OCI-LY3 (cell line): Measurements from ENCODE around the gene CLTB.

ENCODE experiments used
- EZH2phosphoT487 ChIP-seq: fragments of 200-600 bp; shearing (Covaris generic); IDR thresholded peaks from 2 replicates; pipeline ENCODE4 v1.6.1; 2018; ENCODE audit warnings: antibody characterized with exemption, mixed run types, low read depth
- TF ChIP-seq, protein P1 (sequence below): fragments of 200-600, 300-600 bp; sonication (generic); IDR thresholded peaks from 2 replicates; pipeline ENCODE4 v1.5.1; 2014; ENCODE audit warnings: antibody characterized with exemption, low read length, low read depth

DNA sequence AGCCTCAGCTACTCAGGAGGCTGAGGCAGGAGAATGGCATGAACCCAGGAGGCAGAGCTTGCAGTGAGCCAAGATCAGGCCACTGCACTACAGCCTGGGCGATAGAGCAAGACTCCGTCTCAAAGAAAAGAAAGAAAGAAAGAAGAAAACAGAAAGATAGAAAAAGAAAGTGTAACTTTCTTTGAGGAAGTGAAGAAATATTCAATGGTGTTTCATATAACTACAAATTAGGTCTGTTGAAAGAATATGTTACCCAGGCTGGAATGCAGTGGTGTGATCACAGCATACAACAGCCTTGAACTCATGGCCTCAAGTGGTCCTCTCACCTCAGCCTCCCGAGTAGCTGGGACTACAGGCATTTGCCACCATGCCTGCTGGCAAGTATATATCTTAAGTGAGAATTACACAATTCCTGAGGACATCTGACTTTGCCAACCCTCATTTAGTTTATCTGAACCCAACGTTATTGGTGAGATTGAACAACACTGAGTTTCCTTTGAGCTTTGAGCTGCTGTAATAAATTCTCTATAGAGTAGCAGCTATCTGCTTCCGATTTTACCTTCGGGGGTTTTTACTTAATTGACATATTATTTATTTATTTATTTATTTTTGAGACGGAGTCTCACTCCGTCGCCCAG lies 29.8 kb upstream of the CLTB start:
- TF ChIP-seq, protein P1, sequence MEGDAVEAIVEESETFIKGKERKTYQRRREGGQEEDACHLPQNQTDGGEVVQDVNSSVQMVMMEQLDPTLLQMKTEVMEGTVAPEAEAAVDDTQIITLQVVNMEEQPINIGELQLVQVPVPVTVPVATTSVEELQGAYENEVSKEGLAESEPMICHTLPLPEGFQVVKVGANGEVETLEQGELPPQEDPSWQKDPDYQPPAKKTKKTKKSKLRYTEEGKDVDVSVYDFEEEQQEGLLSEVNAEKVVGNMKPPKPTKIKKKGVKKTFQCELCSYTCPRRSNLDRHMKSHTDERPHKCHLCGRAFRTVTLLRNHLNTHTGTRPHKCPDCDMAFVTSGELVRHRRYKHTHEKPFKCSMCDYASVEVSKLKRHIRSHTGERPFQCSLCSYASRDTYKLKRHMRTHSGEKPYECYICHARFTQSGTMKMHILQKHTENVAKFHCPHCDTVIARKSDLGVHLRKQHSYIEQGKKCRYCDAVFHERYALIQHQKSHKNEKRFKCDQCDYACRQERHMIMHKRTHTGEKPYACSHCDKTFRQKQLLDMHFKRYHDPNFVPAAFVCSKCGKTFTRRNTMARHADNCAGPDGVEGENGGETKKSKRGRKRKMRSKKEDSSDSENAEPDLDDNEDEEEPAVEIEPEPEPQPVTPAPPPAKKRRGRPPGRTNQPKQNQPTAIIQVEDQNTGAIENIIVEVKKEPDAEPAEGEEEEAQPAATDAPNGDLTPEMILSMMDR, result no peak
- no peak for TF ChIP-seq EZH2phosphoT487
